HEK293 (cell line): ENCODE results near the gene KCNK18.
A peak's percentile ranks its signal among the peaks of the same experiment; 100 is the strongest.
"Not testable (repeated sequence)": the region's sequence is repeated elsewhere in the genome, so short reads cannot be mapped to it uniquely, and the experiment has no call there.

Source experiments
- CTCF ChIA-PET: fragments of 350-600 bp; formaldehyde crosslinking; extraction: SDS; loops from one replicate; lab custom pipeline; 2021; ENCODE audit warnings: antibody characterized with exemption; lab: Yijun Ruan, JAX
- POLR2A ChIA-PET: fragments of 300-600 bp; formaldehyde crosslinking; extraction: SDS; loops from one replicate; lab custom pipeline; 2020; ENCODE audit warnings: antibody characterized with exemption, inconsistent platforms; lab: Yijun Ruan, JAX
- H3K27ac ChIP-seq: fragments of 200-500 bp; sonication (Bioruptor generic); 2 replicates; pipeline ENCODE4 v1.5.1; 2014; ENCODE audit warnings: low read depth, low read length, control low read depth, inconsistent platforms; ENCODE audit errors: extremely low read depth
- H3K36me3 ChIP-seq, 2 experiments: fragments of 200-500 bp in 1 of 2; sonication (Bioruptor generic) in 1 of 2; 1 replicate in 1 of 2; 2 replicates in 1 of 2; pipeline ENCODE4 v1.5.1; 2014 to 2017; ENCODE audit warnings: inconsistent platforms in 2 of 2, low read length in 2 of 2; ENCODE audit not compliant: control insufficient read depth in 2 of 2, insufficient read depth in 1 of 2
- H3K4me1 ChIP-seq: fragments of 200-500 bp; sonication (Bioruptor generic); 2 replicates; pipeline ENCODE4 v1.5.1; 2014; ENCODE audit warnings: mild to moderate bottlenecking, low read length, inconsistent platforms; ENCODE audit not compliant: control insufficient read depth, insufficient read depth
- H3K4me3 ChIP-seq: 2 replicates; pipeline ENCODE4 v1.5.1; 2011; ENCODE audit warnings: low read depth, mild to moderate bottlenecking, control low read depth, low read length, moderate library complexity
- H3K9me3 ChIP-seq: fragments of 200-500 bp; sonication (Bioruptor generic); 2 replicates; pipeline ENCODE4 v1.5.1; 2014; ENCODE audit warnings: low read depth, low read length, inconsistent platforms; ENCODE audit not compliant: control insufficient read depth, insufficient read depth
- AEBP2 ChIP-seq: fragments of 450-650 bp; formaldehyde crosslinking; IDR thresholded peaks from 2 replicates; pipeline ENCODE4 v1.5.1; 2016; ENCODE audit warnings: missing biosample characterization, missing genetic modification characterization, borderline replicate concordance
- PRDM1 ChIP-seq: fragments of 450-650 bp; formaldehyde crosslinking; IDR thresholded peaks from 2 replicates; pipeline ENCODE4; 2016; ENCODE audit warnings: missing biosample characterization, missing genetic modification characterization
- SETDB1 ChIP-seq: IDR thresholded peaks from one replicate; pipeline ENCODE4 v1.6.1; 2017; ENCODE audit warnings: mild to moderate bottlenecking, low read length, moderate library complexity, mixed read lengths; ENCODE audit not compliant: insufficient read length
- ZIC2 ChIP-seq: fragments of 450-650 bp; formaldehyde crosslinking; IDR thresholded peaks from 2 replicates; pipeline ENCODE4 v1.5.1; 2016; ENCODE audit warnings: missing biosample characterization, missing genetic modification characterization
- ZNF391 ChIP-seq: fragments of 450-650 bp; formaldehyde crosslinking; IDR thresholded peaks from 2 replicates; pipeline ENCODE4 v1.5.1; 2016; ENCODE audit warnings: low read depth, missing biosample characterization, missing genetic modification characterization, borderline replicate concordance
- ZNF404 ChIP-seq: fragments of 450-650 bp; formaldehyde crosslinking; IDR thresholded peaks from 2 replicates; pipeline ENCODE4 v1.5.1; 2017; ENCODE audit warnings: missing biosample characterization, missing genetic modification characterization
- ZNF426 ChIP-seq: fragments of 450-650 bp; formaldehyde crosslinking; IDR thresholded peaks from 2 replicates; pipeline ENCODE4 v1.5.1; 2017; ENCODE audit warnings: missing biosample characterization, missing genetic modification characterization, mild to moderate bottlenecking, inconsistent platforms, moderate library complexity
- ZNF433 ChIP-seq: fragments of 450-650 bp; formaldehyde crosslinking; IDR thresholded peaks from 2 replicates; pipeline ENCODE4 v1.5.1; 2016; ENCODE audit warnings: missing biosample characterization, missing genetic modification characterization, low read depth
- ZNF623 ChIP-seq: fragments of 450-650 bp; formaldehyde crosslinking; IDR thresholded peaks from 2 replicates; pipeline ENCODE4 v1.5.1; 2016; ENCODE audit warnings: missing biosample characterization, missing genetic modification characterization
- ZNF664 ChIP-seq: fragments of 450-650 bp; formaldehyde crosslinking; IDR thresholded peaks from 2 replicates; pipeline ENCODE4 v1.5.1; 2016; ENCODE audit warnings: missing biosample characterization, missing genetic modification characterization
- ZXDB ChIP-seq: fragments of 450-650 bp; formaldehyde crosslinking; IDR thresholded peaks from 2 replicates; pipeline ENCODE4 v1.5.1; 2016; ENCODE audit warnings: missing biosample characterization, missing genetic modification characterization
- TF ChIP-seq, protein P1 (sequence below): fragments of 450-650 bp; formaldehyde crosslinking; IDR thresholded peaks from 2 replicates; pipeline ENCODE4 v1.5.1; 2016; ENCODE audit warnings: missing biosample characterization, missing genetic modification characterization
- TF ChIP-seq, protein P2 (sequence below): IDR thresholded peaks from 2 replicates; pipeline ENCODE4 v1.6.1; 2011; ENCODE audit warnings: mild to moderate bottlenecking, low read depth, low read length, borderline replicate concordance

The KCNK18 gene

DNA sequence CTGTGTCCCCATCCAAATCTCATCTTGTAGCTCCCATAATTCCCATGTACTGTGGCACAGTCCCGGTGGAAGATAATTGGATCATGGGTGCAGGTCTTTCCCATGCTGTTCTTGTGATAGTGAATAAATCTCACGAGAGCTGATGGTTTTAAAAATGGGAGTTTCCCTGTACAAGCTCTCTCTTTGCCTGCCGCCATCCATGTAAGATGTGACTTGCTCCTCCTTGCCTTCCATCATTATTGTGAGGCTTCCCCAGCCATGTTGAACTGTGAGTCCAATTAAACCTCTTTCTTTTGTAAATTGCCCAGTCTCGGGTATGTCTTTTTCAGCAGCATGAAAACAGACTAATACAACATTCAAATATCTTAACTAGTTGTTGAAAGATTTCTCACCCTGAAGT lies 32.8 kb downstream of the KCNK18 start:
- H3K9me3 ChIP-seq, H3K36me3 ChIP-seq, POLR2A ChIA-PET, H3K4me1 ChIP-seq, H3K27ac ChIP-seq, H3K4me3 ChIP-seq: not testable (repeated sequence)
- CTCF ChIA-PET: interaction anchor here (0.7 to 2.7 kb wide), 3 partner anchors 10 to 107 kb away, joined by 3 to 16 read pairs (median 4); no protein-coding TSS in a partner anchor
- peak; percentile 27 for TF ChIP-seq SETDB1

DNA sequence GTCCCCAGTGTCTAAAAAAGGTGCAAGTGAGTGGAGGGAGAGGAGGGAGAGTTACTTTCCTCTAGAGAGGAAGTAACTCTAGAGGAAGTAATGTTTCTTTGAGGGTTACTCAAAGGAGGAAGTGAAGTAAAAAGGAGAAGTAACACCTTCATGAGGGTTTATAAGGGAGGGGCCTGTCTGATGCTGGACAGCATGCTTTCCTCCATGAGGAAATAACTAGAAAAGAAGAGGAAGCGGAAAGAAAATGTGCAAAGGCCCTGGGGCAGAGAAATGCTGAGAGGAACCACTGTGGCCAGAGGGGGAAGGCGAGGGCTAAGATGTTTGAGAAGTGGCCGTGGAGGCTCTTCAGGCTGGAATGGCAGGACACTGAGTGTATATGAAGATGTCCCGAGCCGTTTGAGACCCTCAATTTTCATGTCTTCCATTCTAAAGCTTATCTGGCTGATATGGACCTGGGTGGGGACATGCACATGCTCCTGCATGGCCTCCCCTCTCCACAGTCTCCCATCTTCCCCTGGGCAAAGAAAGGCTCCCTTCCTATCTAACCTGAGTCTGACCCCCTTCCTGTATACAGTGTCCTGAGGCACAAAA lies 40.2 kb downstream of the KCNK18 start:
- Histone ChIP-seq H3K4me3 (no peak overlapping the region), H3K9me3 (no peaks in the 10 kb centered on the region), H3K36me3 (no peaks in the 10 kb centered on the region), H3K4me1 (no peaks in the 10 kb centered on the region), H3K27ac (no peak overlapping the region)
- TF ChIP-seq ZXDB (tag by site-specific recombination): no peak
- TF ChIP-seq ZNF623 (tag by site-specific recombination): peak; percentile 87
- TF ChIP-seq, protein P1, sequence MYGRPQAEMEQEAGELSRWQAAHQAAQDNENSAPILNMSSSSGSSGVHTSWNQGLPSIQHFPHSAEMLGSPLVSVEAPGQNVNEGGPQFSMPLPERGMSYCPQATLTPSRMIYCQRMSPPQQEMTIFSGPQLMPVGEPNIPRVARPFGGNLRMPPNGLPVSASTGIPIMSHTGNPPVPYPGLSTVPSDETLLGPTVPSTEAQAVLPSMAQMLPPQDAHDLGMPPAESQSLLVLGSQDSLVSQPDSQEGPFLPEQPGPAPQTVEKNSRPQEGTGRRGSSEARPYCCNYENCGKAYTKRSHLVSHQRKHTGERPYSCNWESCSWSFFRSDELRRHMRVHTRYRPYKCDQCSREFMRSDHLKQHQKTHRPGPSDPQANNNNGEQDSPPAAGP (tag by site-specific recombination): no peak
- TF ChIP-seq PRDM1 (tag by site-specific recombination): 0 out of 2 replicates have a peak, but pooled peaks have one; percentile 32
- POLR2A ChIA-PET: no interaction called here
- CTCF ChIA-PET: no interaction called here

DNA sequence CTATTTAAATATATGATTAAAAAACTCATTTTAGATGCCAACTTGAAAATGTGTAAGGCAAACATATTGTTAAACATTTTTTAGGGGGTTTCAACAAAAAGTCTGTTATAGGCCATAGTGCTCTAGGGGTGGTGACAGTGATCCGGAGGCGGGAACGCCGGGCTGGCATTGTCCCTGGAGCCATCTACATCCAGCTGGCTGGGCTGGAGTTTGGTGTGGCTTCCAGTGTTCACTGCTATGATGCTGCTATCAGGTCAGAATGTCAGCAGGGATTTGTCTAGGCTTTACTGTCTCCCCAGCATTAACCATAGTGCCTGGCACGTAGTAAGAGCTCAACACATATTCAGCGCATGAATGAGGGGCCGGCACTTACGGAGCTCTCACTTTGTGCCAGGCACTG lies 41.8 kb downstream of the KCNK18 start:
- Histone ChIP-seq H3K4me3 (no peak overlapping the region), H3K36me3 (no peaks in the 10 kb centered on the region), H3K27ac (no peak overlapping the region), H3K4me1 (no peaks in the 10 kb centered on the region), H3K9me3 (no peaks in the 10 kb centered on the region)
- ChIA-PET CTCF (interaction anchor here (0.8 to 1.6 kb wide), 2 partner anchors 22 to 80 kb away, joined by 3 to 6 read pairs; no protein-coding TSS in a partner anchor), POLR2A (no interaction called here)
- TF ChIP-seq ZNF433 (tag by site-specific recombination) (no peak), ZNF426 (tag by site-specific recombination) (no peak), ZNF391 (tag by site-specific recombination) (no peak), ZNF664 (no peak), AEBP2 (no peak)
- TF ChIP-seq, protein P2, sequence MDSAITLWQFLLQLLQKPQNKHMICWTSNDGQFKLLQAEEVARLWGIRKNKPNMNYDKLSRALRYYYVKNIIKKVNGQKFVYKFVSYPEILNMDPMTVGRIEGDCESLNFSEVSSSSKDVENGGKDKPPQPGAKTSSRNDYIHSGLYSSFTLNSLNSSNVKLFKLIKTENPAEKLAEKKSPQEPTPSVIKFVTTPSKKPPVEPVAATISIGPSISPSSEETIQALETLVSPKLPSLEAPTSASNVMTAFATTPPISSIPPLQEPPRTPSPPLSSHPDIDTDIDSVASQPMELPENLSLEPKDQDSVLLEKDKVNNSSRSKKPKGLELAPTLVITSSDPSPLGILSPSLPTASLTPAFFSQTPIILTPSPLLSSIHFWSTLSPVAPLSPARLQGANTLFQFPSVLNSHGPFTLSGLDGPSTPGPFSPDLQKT: no peak

DNA sequence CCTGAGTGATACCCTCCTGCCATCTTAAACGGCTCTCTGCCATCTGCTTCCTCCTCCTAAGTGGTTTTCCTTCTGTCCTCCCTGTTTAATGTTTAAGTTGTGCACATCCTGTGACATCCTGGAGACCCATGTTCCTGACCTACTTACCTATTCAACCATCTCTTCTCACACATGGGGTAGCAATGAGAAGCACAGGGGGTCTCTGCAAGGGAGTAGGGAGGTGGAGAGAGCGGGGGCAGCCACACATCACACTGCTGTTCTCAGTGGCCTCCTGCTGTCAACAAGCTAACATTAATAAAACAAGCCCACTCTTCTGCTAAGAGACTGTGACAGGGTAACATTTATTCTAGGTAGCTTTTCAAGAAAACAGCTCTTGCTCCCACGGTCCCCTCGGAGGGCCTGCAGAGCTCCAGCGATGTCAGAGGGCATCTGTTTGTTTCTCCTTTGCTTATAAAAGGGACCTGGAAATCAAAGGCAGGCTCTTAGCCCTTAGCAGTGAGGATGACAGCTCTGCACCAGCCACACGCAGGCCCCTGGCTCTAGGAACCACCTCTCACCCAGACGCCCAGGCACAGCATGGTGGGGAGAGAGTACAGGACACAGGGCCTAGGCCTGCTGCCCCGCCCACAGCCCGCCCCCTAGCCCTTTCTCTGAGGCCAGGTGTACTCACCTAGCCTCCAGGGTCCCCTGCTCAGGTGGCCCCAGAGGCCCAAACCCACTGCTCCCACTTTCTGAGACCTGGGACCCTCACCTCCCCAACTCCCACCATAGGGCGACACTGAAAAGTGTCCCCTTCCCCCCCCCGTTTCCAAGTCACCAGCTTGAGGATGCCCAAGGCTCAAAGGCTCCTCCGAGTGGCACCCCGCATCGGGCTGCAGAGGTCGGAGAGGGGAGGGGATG lies 42.7 kb downstream of the KCNK18 start:
- no peak overlapping the region for H3K27ac ChIP-seq
- TF ChIP-seq ZIC2 (tag by site-specific recombination) (peak; percentile 29; the same call in 1 of the 2 replicates), ZNF404 (tag by site-specific recombination) (no peak)
- ChIA-PET CTCF (interaction anchor here (0.8 to 1.6 kb wide), 2 partner anchors 23 to 79 kb away, joined by 3 to 6 read pairs; no protein-coding TSS in a partner anchor), POLR2A (no interaction called here)
- no peak overlapping the region for H3K4me3 ChIP-seq
- no peaks in the 10 kb centered on the region for H3K4me1 ChIP-seq
- H3K9me3 ChIP-seq: no peaks in the 10 kb centered on the region
- H3K36me3 ChIP-seq: no peaks in the 10 kb centered on the region
